Parathyroid adenoma (tissue), 2 donors: Measurements from ENCODE around the gene MTCL3.

ENCODE experiments used
- H2AFZ ChIP-seq: fragments of 300-600 bp; sonication (generic); one replicate; pipeline ENCODE4 v1.7.0; 2017; ENCODE audit warnings: antibody characterized with exemption, mild to moderate bottlenecking
- H3K27ac ChIP-seq: fragments of 300-600 bp; sonication (generic); one replicate; pipeline ENCODE4 v1.7.0; 2017
- H3K27me3 ChIP-seq: fragments of 300-600 bp; sonication (generic); one replicate; pipeline ENCODE4 v1.7.0; 2017; ENCODE audit warnings: low read length; ENCODE audit not compliant: control insufficient read depth, insufficient read depth
- H3K36me3 ChIP-seq: fragments of 300-600 bp; sonication (generic); one replicate; pipeline ENCODE4 v1.7.0; 2017; ENCODE audit warnings: low read length; ENCODE audit not compliant: control insufficient read depth, insufficient read depth
- H3K4me1 ChIP-seq: fragments of 300-600 bp; sonication (generic); one replicate; pipeline ENCODE4 v1.7.0; 2017; ENCODE audit warnings: control low read depth
- H3K4me2 ChIP-seq: fragments of 300-600 bp; sonication (generic); one replicate; pipeline ENCODE4 v1.7.0; 2017; ENCODE audit warnings: low read length
- H3K4me3 ChIP-seq: fragments of 300-600 bp; sonication (generic); one replicate; pipeline ENCODE4 v1.7.0; 2017; ENCODE audit warnings: low read depth, low read length
- H3K79me2 ChIP-seq: fragments of 300-600 bp; sonication (generic); one replicate; pipeline ENCODE4 v1.7.0; 2017; ENCODE audit warnings: control low read depth
- H3K9ac ChIP-seq: fragments of 300-600 bp; sonication (generic); one replicate; pipeline ENCODE4 v1.7.0; 2017; ENCODE audit warnings: mild to moderate bottlenecking
- H3K9me3 ChIP-seq: fragments of 300-600 bp; sonication (generic); one replicate; pipeline ENCODE4 v1.7.0; 2017; ENCODE audit warnings: low read length; ENCODE audit not compliant: control insufficient read depth
- CTCF ChIP-seq: fragments of 300-600 bp; sonication (generic); IDR thresholded peaks from one replicate; pipeline ENCODE4 v1.7.0; 2017; ENCODE audit warnings: antibody characterized with exemption, mild to moderate bottlenecking
- donor health status: primary hyperparathyroidism.

Gene MTCL3

DNA sequence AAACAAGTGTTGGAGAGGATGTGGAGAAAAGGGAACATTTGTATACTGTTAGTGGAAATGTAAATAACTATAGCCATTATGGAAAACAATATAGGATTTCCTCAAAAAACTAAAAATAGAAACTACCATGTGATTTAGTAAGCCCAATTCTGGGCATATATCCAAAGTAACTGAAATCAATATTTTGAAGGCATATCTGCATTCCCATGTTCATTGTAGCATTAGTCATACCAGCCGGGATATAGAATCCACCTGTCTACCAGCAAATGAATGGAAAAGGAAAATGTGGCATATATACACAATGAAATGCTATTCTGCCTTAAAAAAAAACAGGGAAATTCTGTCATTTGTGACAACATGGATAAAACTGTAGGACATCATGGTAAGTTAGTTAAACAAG lies 42.5 kb upstream of the MTCL3 start:
- Histone ChIP-seq H3K27me3 (no peaks in the 10 kb centered on the region), H3K27ac (no peak overlapping the region), H3K9me3 (no peaks in the 10 kb centered on the region), H3K4me3 (no peak overlapping the region), H3K4me1 (no peaks in the 10 kb centered on the region), H2AFZ (no peak overlapping the region), H3K36me3 (no peaks in the 10 kb centered on the region), H3K9ac (no peak overlapping the region), H3K79me2 (no peaks in the 10 kb centered on the region), H3K4me2 (no peak overlapping the region)
- no peak for TF ChIP-seq CTCF

- Histone ChIP-seq H2AFZ (no peak overlapping the region), H3K9me3 (no peaks in the 10 kb centered on the region), H3K9ac (no peak overlapping the region), H3K27ac (no peak overlapping the region), H3K4me3 (no peak overlapping the region), H3K36me3 (no peaks in the 10 kb centered on the region), H3K4me1 (no peaks in the 10 kb centered on the region), H3K79me2 (no peaks in the 10 kb centered on the region), H3K4me2 (no peak overlapping the region), H3K27me3 (no peaks in the 10 kb centered on the region)
- no peak for TF ChIP-seq CTCF
Observed at GRCh38 chr6:127554435-127555006, 35.4 kb upstream of the MTCL3 start.

DNA sequence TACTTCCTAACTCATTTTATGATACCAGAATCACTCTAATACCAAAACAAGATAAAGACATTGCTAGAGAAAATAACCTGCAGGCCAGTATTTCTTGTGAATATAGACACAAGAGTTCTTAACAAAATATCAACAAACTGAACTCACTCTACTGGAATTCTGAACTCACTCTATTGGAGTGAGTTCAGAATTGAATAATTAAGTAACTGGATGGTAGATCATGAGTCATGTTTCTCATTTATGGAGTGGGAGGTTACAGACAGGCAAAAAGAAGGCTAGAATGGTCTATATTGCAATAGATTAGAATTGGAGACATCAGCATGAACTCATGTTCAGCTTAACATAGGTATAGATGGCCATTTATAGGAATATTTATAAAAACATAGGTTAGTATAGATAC lies 31.3 kb upstream of the MTCL3 start:
- Histone ChIP-seq H3K79me2 (no peaks in the 10 kb centered on the region), H3K27ac (no peak overlapping the region), H3K27me3 (no peaks in the 10 kb centered on the region), H3K9ac (no peak overlapping the region), H3K9me3 (no peaks in the 10 kb centered on the region), H3K4me3 (no peak overlapping the region), H3K4me2 (no peak overlapping the region), H3K4me1 (no peaks in the 10 kb centered on the region), H2AFZ (no peak overlapping the region), H3K36me3 (no peaks in the 10 kb centered on the region)
- TF ChIP-seq CTCF = no peak

DNA sequence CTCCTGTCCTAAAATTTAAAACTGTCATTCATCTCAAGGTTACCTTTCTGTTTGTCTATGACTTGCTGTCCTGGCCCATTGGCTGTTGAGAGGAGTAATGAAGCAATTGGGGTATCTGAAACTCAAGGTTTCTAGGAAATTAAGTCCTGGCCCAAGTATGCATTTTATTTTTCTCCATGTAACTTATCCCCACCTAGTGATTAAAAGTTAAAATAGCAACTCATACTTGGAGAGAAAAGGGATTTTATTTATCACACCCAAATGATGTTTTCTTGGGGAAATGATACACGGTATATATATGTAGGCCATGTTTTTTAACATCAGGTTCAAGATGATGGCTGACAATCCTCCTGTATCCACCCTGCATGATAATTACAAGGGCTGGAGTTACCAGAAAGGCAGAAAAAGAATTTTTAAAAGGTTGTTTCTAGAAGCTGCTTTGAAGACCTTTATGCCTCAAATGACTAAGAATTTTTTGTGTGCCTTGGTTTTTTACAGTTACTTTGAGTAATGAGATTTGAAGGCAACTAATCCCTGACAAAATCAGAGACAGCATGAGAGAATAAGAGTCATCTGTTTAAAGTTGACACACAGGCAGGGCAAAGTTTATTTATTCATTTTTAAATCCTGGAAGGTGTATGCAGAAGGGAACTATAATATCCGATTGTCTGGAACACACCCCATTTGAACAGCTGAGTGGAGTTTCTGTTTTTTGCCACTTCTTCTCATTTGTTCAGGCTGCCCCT lies 28.9 kb upstream of the MTCL3 start:
- Histone ChIP-seq H3K4me2 (no peak overlapping the region), H2AFZ (no peak overlapping the region), H3K4me3 (no peak overlapping the region), H3K36me3 (no peaks in the 10 kb centered on the region), H3K4me1 (no peaks in the 10 kb centered on the region), H3K27me3 (no peaks in the 10 kb centered on the region), H3K9ac (no peak overlapping the region), H3K79me2 (no peaks in the 10 kb centered on the region), H3K9me3 (no peaks in the 10 kb centered on the region), H3K27ac (no peak overlapping the region)
- TF ChIP-seq CTCF = no peak

- no peaks in the 10 kb centered on the region for H3K9me3 ChIP-seq
- H3K4me3 ChIP-seq = no peak overlapping the region
Observed at GRCh38 chr6:127547215-127547614, 28.1 kb upstream of the MTCL3 start.

More at GRCh38 chr6:127547215-127547614, 28.1 kb upstream of the MTCL3 start:
- Histone ChIP-seq H2AFZ (no peak overlapping the region), H3K79me2 (no peaks in the 10 kb centered on the region), H3K36me3 (no peaks in the 10 kb centered on the region), H3K9ac (no peak overlapping the region), H3K4me2 (no peak overlapping the region), H3K4me1 (no peaks in the 10 kb centered on the region), H3K27me3 (no peaks in the 10 kb centered on the region), H3K27ac (no peak overlapping the region)
- TF ChIP-seq CTCF = no peak
